Testis (tissue), 2 donors: ENCODE results near the gene DELE1.

Source experiments
- CTCF ChIP-seq, 3 experiments: fragments of 450-650 bp in 2 of 3; fragments of 200-600 bp in 1 of 3; sonication (generic) in 1 of 3; IDR thresholded peaks; one replicate each; pipeline ENCODE4 v1.5.1; 2016 to 2019; ENCODE audit warnings: antibody characterized with exemption in 3 of 3, mild to moderate bottlenecking in 2 of 3, moderate library complexity in 1 of 3
- POLR2A ChIP-seq: fragments of 450-650 bp; IDR thresholded peaks from one replicate; pipeline ENCODE4 v1.6.1; 2017; ENCODE audit warnings: antibody characterized with exemption, mild to moderate bottlenecking, moderate library complexity

- TF ChIP-seq CTCF (IDR thresholded peaks at IDR 0.05) = no peak
- TF ChIP-seq POLR2A = no peak
Observed at GRCh38 chr5:141961466-141961865, 37.8 kb downstream of the DELE1 start.
